Right lobe of liver (tissue), 6 donors: Measurements from ENCODE around the gene RAP1GAP. TPM values are rescaled to one million over a fixed set of nuclear protein-coding genes. Genes with fewer than 3 reads are reported as not detected.
A peak's percentile ranks its signal among the peaks of the same experiment; 100 is the strongest.

Experiments used
- ATAC-seq, 4 donors: fragments of 200-7000 bp; cut with Tn5 transposase; one replicate each; pipeline ENCODE4 v1.9.1; 2020; ENCODE audit warnings: mild to moderate bottlenecking in 4 of 4, moderate library complexity in 4 of 4
- DNase-seq, 3 donors: peaks; one replicate each; pipeline ENCODE4 v3.0.0-alpha.2; 2020
- H3K27ac ChIP-seq, 3 donors: fragments of 200-600 bp; one replicate each; pipeline ENCODE4 v1.8.0; 2022
- H3K27me3 ChIP-seq, 2 donors: fragments of 200-600 bp; one replicate each; pipeline ENCODE4 v1.8.0; 2022
- H3K36me3 ChIP-seq, 4 donors: fragments of 200-600 bp; sonication (generic) in 1 of 4; one replicate each; pipeline versions ENCODE4 v1.5.1 to v1.8.0; 2017 to 2022; ENCODE audit warnings: control low read depth in 1 of 4
- H3K4me1 ChIP-seq, 4 donors: fragments of 200-600 bp; sonication (generic) in 1 of 4; one replicate each; pipeline versions ENCODE4 v1.5.1 to v1.8.0; 2017 to 2022; ENCODE audit warnings: control low read depth in 1 of 4
- H3K4me3 ChIP-seq, 3 donors: fragments of 200-600 bp; one replicate each; pipeline ENCODE4 v1.8.0; 2022
- H3K9me3 ChIP-seq, 4 donors: fragments of 200-600 bp; sonication (generic) in 1 of 4; one replicate each; pipeline versions ENCODE4 v1.5.1 to v1.8.0; 2017 to 2022; ENCODE audit warnings: control low read depth in 1 of 4
- CTCF ChIP-seq, 4 donors: fragments of 200-600 bp in 3 of 4; fragments of 450-650 bp in 1 of 4; IDR thresholded peaks; one replicate each; pipeline versions ENCODE4 v1.5.1 to v1.8.0; 2016 to 2022; ENCODE audit warnings: antibody characterized with exemption in 4 of 4, mild to moderate bottlenecking in 2 of 4
- POLR2A ChIP-seq: fragments of 450-650 bp; IDR thresholded peaks from one replicate; pipeline ENCODE4 v1.6.1; 2017; ENCODE audit warnings: antibody characterized with exemption, mild to moderate bottlenecking
- WGBS: methylation state at CpG from one replicate; pipeline ENCODE4 v1.1.6; 2018; ENCODE audit warnings: low coverage, low lambda C conversion rate; ENCODE audit not compliant: insufficient coverage; ENCODE audit errors: missing lambda C conversion rate; 5-methylcytosine and 5-hydroxymethylcytosine counted together
- intact Hi-C, 2 donors: fragments of 100-400 bp; cut with DNase I; formaldehyde crosslinking; loops; one replicate each; pipeline versions ENCODE4 v1.11.2 to v1.14.1; 2022
- total RNA-seq, 6 experiments: library from RNA; depleted of rRNA in 2 of 6; stranded (reverse); fragments of >200 nt in 2 of 6; fragmentation: NEBNext Ultra II Directional in 3 of 6; extraction: Animal tissue kit (Norgen Biotek cat#: 25700) in 3 of 6; gene quantifications; one replicate each; pipeline versions ENCODE4 v1.1.0 to v1.2.4, GENCODE V29; 2016 to 2023
- donor health status: DM: no; HTN: yes; CAD: no.
- donor health status: DM: no; HTN: no; CAD: no.
- donor health status: DM: no; HTN: no; CAD: no.
- donor health status: DM: no; HTN: yes; CAD: no.
- donor health status: DM: no; HTN: yes; CAD: no.

RAP1GAP gene
- total RNA-seq, 6 experiments from 2014 or later, result 8.0 to 38.1 (median 22.2) TPM

DNA sequence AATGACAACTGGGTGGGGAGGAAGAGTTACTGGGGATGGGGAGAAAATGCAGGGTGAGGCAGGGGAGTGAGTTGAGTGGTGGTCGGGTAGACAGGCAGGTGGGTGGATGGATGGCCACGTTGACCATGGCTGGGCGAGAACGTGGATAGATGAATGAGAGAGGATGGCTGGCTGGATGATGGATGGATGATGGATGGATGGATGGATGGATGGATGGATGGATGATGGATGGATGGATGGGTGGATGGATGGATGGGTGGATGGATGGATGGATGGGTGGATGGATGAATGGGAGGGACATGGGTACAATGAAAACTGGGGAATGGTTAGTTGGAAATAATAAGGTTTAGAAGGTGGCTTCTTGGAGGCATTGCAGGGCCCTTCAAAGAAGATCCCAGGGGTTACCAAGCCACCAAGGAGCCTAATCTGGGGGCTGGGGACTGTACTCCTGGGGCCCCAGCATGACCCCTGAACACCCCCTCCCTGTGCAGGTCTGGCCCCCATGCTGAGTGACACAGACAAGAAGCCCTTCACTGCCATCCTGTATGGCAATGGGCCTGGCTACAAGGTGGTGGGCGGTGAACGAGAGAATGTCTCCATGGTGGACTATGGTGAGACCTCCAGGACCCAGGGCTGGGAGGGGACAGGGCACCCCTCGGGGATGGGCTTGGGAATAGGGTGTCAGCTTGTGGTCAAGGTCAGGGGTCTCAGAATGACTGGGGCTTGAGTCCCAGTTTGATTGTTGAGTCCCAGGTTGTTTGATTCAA is 92.9 kb downstream of the RAP1GAP start:
- peaks cover 0 to 4% (median 0%) of the 10 kb centered on the region in 4 donors for H3K4me1 ChIP-seq
- no peak overlapping the region for H3K4me3 ChIP-seq
- TF ChIP-seq CTCF (IDR thresholded peaks at IDR 0.05) (no peak), POLR2A (no peak)
- ATAC-seq (no peak), DNase-seq (no peak)
- no peaks in the 10 kb centered on the region for H3K9me3 ChIP-seq
- WGBS, result 94% methylated on average over 4 of the region's 7 CpGs
- H3K27me3 ChIP-seq, result no peaks in the 10 kb centered on the region
- no peak overlapping the region for H3K27ac ChIP-seq
- no peaks in the 10 kb centered on the region for H3K36me3 ChIP-seq
- intact Hi-C loops, result loop anchor here in 1 of 2 donors (10.0 kb wide), 1 partner anchor 61 kb away; no protein-coding TSS in a partner anchor

- 91% methylated on average over 5 of the region's 18 CpGs for WGBS
- Histone ChIP-seq H3K27ac (no peak overlapping the region), H3K4me3 (no peak overlapping the region), H3K36me3 (no peaks in the 10 kb centered on the region), H3K4me1 (peaks cover 0 to 8% (median under 1%) of the 10 kb centered on the region in 4 donors), H3K27me3 (no peaks in the 10 kb centered on the region), H3K9me3 (no peaks in the 10 kb centered on the region)
- TF ChIP-seq CTCF (IDR thresholded peaks at IDR 0.05) (no peak), POLR2A (no peak)
- DNase-seq (no peak), ATAC-seq (no peak)
- intact Hi-C loops, result loop anchor here in 1 of 2 donors (10.0 kb wide), 1 partner anchor 61 kb away; no protein-coding TSS in a partner anchor
These were observed 93.7 kb downstream of the RAP1GAP start for GRCh38 chr1:21575351-21575942.

DNA sequence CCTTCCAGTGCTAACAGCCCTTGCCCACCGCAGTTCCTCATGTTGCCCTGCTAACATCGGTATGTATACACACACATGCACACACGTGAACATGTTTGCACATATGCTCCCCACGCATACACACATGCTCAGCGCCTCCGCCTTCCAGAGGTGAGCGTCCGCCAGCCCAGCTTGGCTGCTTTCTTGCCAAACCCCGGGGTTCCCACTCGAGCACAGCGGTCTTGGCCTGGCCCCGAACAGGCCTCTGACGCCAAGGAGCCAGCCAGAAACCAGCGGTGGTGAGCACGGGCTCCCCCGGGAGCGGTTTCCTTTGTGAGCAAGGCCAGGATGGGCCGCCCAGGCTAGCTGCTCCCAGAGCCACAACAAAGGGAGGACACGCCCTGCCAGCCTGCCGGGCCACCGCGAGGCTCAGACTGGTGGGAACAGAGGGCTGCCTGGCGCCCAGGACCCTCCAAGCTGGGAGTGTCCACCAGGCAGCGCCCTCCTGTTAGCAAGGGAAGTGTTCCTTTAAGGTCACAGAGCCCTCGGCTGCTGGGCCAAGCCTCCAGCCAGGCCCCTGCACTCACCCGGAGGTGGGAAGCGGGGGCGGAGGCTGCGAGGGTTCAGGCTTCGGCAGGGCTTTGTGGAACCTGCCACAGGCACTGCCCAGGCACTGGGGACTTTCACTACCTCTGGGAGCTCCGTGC is 94.5 kb downstream of the RAP1GAP start:
- Histone ChIP-seq H3K9me3 (no peaks in the 10 kb centered on the region), H3K36me3 (no peaks in the 10 kb centered on the region), H3K4me3 (no peak overlapping the region), H3K27ac (no peak overlapping the region), H3K27me3 (no peaks in the 10 kb centered on the region), H3K4me1 (peaks cover 0 to 15% (median 5%) of the 10 kb centered on the region in 4 donors)
- DNase-seq, result no peak
- ATAC-seq, result peak; percentile 8 to 26 (median 20)
- WGBS, result 33% methylated on average over 8 of the region's 31 CpGs
- TF ChIP-seq POLR2A, result no peak
- no peak for TF ChIP-seq CTCF (IDR thresholded peaks at IDR 0.05)
- intact Hi-C loops, result loop anchor here (5.0 to 10.0 kb wide), 2 partner anchors 60 to 62 kb away; no protein-coding TSS in a partner anchor

GRCh38 chr1:21573971-21574465 is 95.1 kb downstream of the RAP1GAP start:
- WGBS, result 0% methylated on average over 4 of the region's 11 CpGs
- H3K4me1 ChIP-seq, result peaks cover 0 to 18% (median 6%) of the 10 kb centered on the region in 4 donors
- peak; percentile 54 to 72 (median 61) for TF ChIP-seq CTCF (IDR thresholded peaks at IDR 0.05)
- no peak for TF ChIP-seq POLR2A
- H3K9me3 ChIP-seq, result no peaks in the 10 kb centered on the region
- H3K4me3 ChIP-seq, result no peak overlapping the region
- no peaks in the 10 kb centered on the region for H3K36me3 ChIP-seq
- H3K27me3 ChIP-seq, result no peaks in the 10 kb centered on the region
- peak; percentile 79 to 83 (median 82) for DNase-seq
- peak; percentile 66 to 74 (median 71) for ATAC-seq
- H3K27ac ChIP-seq, result no peak overlapping the region
- intact Hi-C loops, result loop anchor here (5.0 to 10.0 kb wide), 2 partner anchors 59 to 62 kb away; no protein-coding TSS in a partner anchor
